HepG2 (cell line): Measurements from ENCODE around the gene ZNF764. TPM values are rescaled to one million over a fixed set of nuclear protein-coding genes. Genes with fewer than 3 reads are reported as not detected.

Experiments used
- CBX5 ChIP-seq: sonication (generic); formaldehyde crosslinking; IDR thresholded peaks from 2 replicates; pipeline ENCODE4 v1.4.0; 2020; ENCODE audit warnings: missing genetic modification reagents, borderline replicate concordance
- ERF ChIP-seq: IDR thresholded peaks from 2 replicates; pipeline ENCODE4 v1.6.1; 2018; ENCODE audit warnings: missing biosample characterization, missing genetic modification reagents
- FOXK2 ChIP-seq: fragments of 450-650 bp; IDR thresholded peaks from 2 replicates; pipeline ENCODE4 v1.6.1; 2016
- HOXD1 ChIP-seq: sonication (generic); formaldehyde crosslinking; IDR thresholded peaks from 2 replicates; pipeline ENCODE4 v1.5.0; 2020; ENCODE audit warnings: missing genetic modification reagents
- MATR3 ChIP-seq: sonication (generic); formaldehyde crosslinking; IDR thresholded peaks from 2 replicates; pipeline ENCODE4 v1.4.0; 2020; ENCODE audit warnings: missing genetic modification reagents
- MLLT10 ChIP-seq: sonication (generic); formaldehyde crosslinking; IDR thresholded peaks from 2 replicates; pipeline ENCODE4 v1.4.0; 2020; ENCODE audit warnings: missing genetic modification reagents
- MTF2 ChIP-seq: sonication (generic); formaldehyde crosslinking; IDR thresholded peaks from 2 replicates; pipeline ENCODE4 v1.5.0; 2020; ENCODE audit warnings: missing genetic modification reagents, borderline replicate concordance
- MYNN ChIP-seq: sonication (generic); formaldehyde crosslinking; IDR thresholded peaks from 2 replicates; pipeline ENCODE4 v1.4.0; 2020; ENCODE audit warnings: mild to moderate bottlenecking, low read depth, missing genetic modification reagents
- PHF20 ChIP-seq: sonication (generic); formaldehyde crosslinking; IDR thresholded peaks from 2 replicates; pipeline ENCODE4 v1.5.0; 2020; ENCODE audit warnings: mild to moderate bottlenecking, missing genetic modification reagents
- PITX1 ChIP-seq: sonication (generic); formaldehyde crosslinking; IDR thresholded peaks from 2 replicates; pipeline ENCODE4 v1.5.1; 2020; ENCODE audit warnings: mild to moderate bottlenecking, missing genetic modification reagents
- PTBP1 ChIP-seq: fragments of 200-400 bp; formaldehyde crosslinking; IDR thresholded peaks from 2 replicates; pipeline ENCODE4 v1.6.1; 2018; ENCODE audit warnings: low read length, low read depth; ENCODE audit not compliant: poor library complexity, severe bottlenecking
- RARG ChIP-seq: sonication (generic); formaldehyde crosslinking; IDR thresholded peaks from 2 replicates; pipeline ENCODE4 v1.4.0; 2020; ENCODE audit warnings: low read depth, mild to moderate bottlenecking, missing genetic modification reagents
- SNAPC2 ChIP-seq: sonication (generic); formaldehyde crosslinking; IDR thresholded peaks from 2 replicates; pipeline ENCODE4 v1.8.1; 2022; ENCODE audit warnings: mild to moderate bottlenecking, missing genetic modification reagents
- ZNF331 ChIP-seq: sonication (generic); formaldehyde crosslinking; IDR thresholded peaks from 2 replicates; pipeline ENCODE4 v1.4.0; 2020; ENCODE audit warnings: missing genetic modification reagents
- ZNF496 ChIP-seq: sonication (generic); formaldehyde crosslinking; IDR thresholded peaks from 2 replicates; pipeline ENCODE4 v1.8.1; 2023; ENCODE audit warnings: mild to moderate bottlenecking, moderate library complexity, missing genetic modification reagents; ENCODE audit not compliant: insufficient replicate concordance
- ZNF75D ChIP-seq: sonication (generic); formaldehyde crosslinking; IDR thresholded peaks from 2 replicates; pipeline ENCODE4 v1.8.1; 2023; ENCODE audit warnings: missing genetic modification reagents, mild to moderate bottlenecking, borderline replicate concordance
- polyA plus RNA-seq, 8 experiments: library from polyadenylated mRNA; depleted of rRNA in 3 of 8; stranded (reverse) in 7 of 8; unstranded in 1 of 8; fragments of >200 nt; fragmentation: Illumina TruSeq in 4 of 8; extraction: Trizol in 4 of 8; gene quantifications; 2 replicates each; pipeline versions ENCODE4 v1.2.1 to v1.2.3, GENCODE V29; 2011 to 2016; ENCODE audit warnings: low read depth in 4 of 8, missing spikeins in 1 of 8, mixed read lengths in 1 of 8; ENCODE audit not compliant: insufficient read depth in 1 of 8
- total RNA-seq, 5 experiments: library from RNA; depleted of rRNA; stranded (reverse); fragments of >200 nt; fragmentation: Illumina TruSeq; extraction: Trizol; gene quantifications; 2 replicates each; pipeline ENCODE4 v1.2.3, GENCODE V29; 2016; ENCODE audit warnings: low read depth in 1 of 5
- TF ChIP-seq, protein P1 (sequence below): sonication (generic); formaldehyde crosslinking; IDR thresholded peaks from 2 replicates; pipeline ENCODE4 v1.8.0; 2022; ENCODE audit warnings: mild to moderate bottlenecking, missing genetic modification reagents; ENCODE audit not compliant: insufficient replicate concordance
- TF ChIP-seq, protein P2 (sequence below): sonication (generic); formaldehyde crosslinking; IDR thresholded peaks from 2 replicates; pipeline ENCODE4 v1.4.0; 2020; ENCODE audit warnings: mild to moderate bottlenecking, missing genetic modification reagents
- TF ChIP-seq, protein P3 (sequence below): sonication (generic); formaldehyde crosslinking; IDR thresholded peaks from 2 replicates; pipeline ENCODE4 v1.4.0; 2020; ENCODE audit warnings: missing genetic modification reagents; ENCODE audit errors: not compliant biosample characterization
- TF ChIP-seq, protein P4 (sequence below): sonication (generic); formaldehyde crosslinking; IDR thresholded peaks from 2 replicates; pipeline ENCODE4 v1.4.0; 2020; ENCODE audit warnings: mild to moderate bottlenecking, low read depth, missing genetic modification reagents
- TF ChIP-seq, protein P5 (sequence below): sonication (generic); formaldehyde crosslinking; IDR thresholded peaks from 2 replicates; pipeline ENCODE4 v1.4.0; 2020; ENCODE audit warnings: missing genetic modification reagents
- TF ChIP-seq, protein P6 (sequence below): sonication (generic); formaldehyde crosslinking; IDR thresholded peaks from 2 replicates; pipeline ENCODE4 v1.5.0; 2020; ENCODE audit warnings: missing genetic modification reagents, mild to moderate bottlenecking, borderline replicate concordance

Gene ZNF764
- total and polyA plus RNA-seq, 2 of the 13 experiments (the other 11 are each of a cell fraction or from before 2014, with no cell fraction given) = 4.1 to 9.1 TPM

DNA sequence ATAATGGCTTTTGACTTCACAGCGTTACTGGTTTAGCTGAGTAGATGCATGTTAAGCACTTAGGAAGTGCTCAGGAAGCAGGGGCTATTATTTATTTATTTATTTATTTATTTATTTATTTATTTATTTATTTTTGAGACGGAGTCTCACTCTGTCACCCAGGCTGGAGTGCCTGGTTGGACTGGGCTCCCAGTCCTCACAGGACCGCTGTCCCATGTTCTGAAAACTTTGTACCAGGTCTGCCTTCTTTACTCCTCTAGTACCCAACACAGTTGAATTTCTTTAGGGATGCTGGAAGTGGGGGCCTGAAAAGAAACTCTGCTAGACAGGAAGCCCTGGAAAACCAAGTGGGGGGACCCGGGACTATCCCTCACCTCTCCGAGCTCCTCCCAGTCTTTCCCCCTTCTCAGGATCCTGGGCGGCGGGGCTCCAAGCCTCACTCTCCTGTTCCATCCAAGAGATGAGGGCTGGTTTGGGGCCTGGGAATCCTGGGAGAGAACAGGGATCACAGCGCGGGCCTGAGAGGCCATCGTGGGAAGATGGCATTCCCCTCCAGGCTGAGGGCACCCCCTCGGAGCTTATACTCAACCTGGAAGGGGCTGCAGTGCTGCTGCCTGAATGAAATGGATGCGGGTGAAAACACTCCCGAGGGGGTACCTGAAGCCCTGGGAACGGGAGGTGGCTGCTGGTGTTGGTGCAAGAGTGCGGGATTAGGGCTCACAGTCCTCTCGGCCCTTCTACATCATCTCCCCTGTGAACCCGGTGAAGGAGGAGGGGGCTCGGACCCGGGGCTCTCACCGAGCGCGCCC lies 12.7 kb upstream of the ZNF764 start (continued):
- no peak for TF ChIP-seq ZNF496 (CRISPR knock-in tag)
- TF ChIP-seq, protein P1, sequence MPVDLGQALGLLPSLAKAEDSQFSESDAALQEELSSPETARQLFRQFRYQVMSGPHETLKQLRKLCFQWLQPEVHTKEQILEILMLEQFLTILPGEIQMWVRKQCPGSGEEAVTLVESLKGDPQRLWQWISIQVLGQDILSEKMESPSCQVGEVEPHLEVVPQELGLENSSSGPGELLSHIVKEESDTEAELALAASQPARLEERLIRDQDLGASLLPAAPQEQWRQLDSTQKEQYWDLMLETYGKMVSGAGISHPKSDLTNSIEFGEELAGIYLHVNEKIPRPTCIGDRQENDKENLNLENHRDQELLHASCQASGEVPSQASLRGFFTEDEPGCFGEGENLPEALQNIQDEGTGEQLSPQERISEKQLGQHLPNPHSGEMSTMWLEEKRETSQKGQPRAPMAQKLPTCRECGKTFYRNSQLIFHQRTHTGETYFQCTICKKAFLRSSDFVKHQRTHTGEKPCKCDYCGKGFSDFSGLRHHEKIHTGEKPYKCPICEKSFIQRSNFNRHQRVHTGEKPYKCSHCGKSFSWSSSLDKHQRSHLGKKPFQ (CRISPR knock-in tag) = no peak
- no peak for TF ChIP-seq CBX5 (CRISPR knock-in tag)
- no peak for TF ChIP-seq PTBP1
- TF ChIP-seq RARG (CRISPR knock-in tag) = no peak
- TF ChIP-seq, protein P2, sequence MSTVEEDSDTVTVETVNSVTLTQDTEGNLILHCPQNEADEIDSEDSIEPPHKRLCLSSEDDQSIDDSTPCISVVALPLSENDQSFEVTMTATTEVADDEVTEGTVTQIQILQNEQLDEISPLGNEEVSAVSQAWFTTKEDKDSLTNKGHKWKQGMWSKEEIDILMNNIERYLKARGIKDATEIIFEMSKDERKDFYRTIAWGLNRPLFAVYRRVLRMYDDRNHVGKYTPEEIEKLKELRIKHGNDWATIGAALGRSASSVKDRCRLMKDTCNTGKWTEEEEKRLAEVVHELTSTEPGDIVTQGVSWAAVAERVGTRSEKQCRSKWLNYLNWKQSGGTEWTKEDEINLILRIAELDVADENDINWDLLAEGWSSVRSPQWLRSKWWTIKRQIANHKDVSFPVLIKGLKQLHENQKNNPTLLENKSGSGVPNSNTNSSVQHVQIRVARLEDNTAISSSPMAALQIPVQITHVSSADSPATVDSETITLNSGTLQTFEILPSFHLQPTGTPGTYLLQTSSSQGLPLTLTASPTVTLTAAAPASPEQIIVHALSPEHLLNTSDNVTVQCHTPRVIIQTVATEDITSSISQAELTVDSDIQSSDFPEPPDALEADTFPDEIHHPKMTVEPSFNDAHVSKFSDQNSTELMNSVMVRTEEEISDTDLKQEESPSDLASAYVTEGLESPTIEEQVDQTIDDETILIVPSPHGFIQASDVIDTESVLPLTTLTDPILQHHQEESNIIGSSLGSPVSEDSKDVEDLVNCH (CRISPR knock-in tag) = no peak
- TF ChIP-seq, protein P3, sequence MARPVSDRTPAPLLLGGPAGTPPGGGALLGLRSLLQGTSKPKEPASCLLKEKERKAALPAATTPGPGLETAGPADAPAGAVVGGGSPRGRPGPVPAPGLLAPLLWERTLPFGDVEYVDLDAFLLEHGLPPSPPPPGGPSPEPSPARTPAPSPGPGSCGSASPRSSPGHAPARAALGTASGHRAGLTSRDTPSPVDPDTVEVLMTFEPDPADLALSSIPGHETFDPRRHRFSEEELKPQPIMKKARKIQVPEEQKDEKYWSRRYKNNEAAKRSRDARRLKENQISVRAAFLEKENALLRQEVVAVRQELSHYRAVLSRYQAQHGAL (CRISPR knock-in tag) = no peak
- TF ChIP-seq FOXK2 = no peak
- TF ChIP-seq MYNN (CRISPR knock-in tag) = no peak
- TF ChIP-seq SNAPC2 (CRISPR knock-in tag) = no peak
- TF ChIP-seq, protein P4, sequence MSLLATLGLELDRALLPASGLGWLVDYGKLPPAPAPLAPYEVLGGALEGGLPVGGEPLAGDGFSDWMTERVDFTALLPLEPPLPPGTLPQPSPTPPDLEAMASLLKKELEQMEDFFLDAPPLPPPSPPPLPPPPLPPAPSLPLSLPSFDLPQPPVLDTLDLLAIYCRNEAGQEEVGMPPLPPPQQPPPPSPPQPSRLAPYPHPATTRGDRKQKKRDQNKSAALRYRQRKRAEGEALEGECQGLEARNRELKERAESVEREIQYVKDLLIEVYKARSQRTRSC = no peak
- TF ChIP-seq ZNF75D = no peak
- TF ChIP-seq HOXD1 = no peak
- TF ChIP-seq, protein P5, sequence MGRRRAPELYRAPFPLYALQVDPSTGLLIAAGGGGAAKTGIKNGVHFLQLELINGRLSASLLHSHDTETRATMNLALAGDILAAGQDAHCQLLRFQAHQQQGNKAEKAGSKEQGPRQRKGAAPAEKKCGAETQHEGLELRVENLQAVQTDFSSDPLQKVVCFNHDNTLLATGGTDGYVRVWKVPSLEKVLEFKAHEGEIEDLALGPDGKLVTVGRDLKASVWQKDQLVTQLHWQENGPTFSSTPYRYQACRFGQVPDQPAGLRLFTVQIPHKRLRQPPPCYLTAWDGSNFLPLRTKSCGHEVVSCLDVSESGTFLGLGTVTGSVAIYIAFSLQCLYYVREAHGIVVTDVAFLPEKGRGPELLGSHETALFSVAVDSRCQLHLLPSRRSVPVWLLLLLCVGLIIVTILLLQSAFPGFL (CRISPR knock-in tag) = no peak
- no peak for TF ChIP-seq MTF2 (CRISPR knock-in tag)
- no peak for TF ChIP-seq MATR3 (CRISPR knock-in tag)
- peak; percentile 70; the same call in 1 of the 2 replicates for TF ChIP-seq PITX1
- no peak for TF ChIP-seq ERF (CRISPR knock-in tag)
- TF ChIP-seq, protein P6, sequence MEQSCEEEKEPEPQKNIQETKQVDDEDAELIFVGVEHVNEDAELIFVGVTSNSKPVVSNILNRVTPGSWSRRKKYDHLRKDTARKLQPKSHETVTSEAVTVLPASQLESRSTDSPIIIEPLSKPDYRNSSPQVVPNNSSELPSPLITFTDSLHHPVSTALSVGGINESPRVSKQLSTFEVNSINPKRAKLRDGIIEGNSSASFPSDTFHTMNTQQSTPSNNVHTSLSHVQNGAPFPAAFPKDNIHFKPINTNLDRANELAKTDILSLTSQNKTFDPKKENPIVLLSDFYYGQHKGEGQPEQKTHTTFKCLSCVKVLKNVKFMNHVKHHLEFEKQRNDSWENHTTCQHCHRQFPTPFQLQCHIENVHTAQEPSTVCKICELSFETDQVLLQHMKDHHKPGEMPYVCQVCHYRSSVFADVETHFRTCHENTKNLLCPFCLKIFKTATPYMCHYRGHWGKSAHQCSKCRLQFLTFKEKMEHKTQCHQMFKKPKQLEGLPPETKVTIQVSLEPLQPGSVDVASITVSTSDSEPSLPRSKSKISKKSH (CRISPR knock-in tag) = peak; percentile 13; the same call in 1 of the 2 replicates
- TF ChIP-seq PHF20 (CRISPR knock-in tag) = no peak
- no peak for TF ChIP-seq MLLT10 (CRISPR knock-in tag)
- no peak for TF ChIP-seq ZNF331
